ENCODE results near the gene PNPLA8.

DNA sequence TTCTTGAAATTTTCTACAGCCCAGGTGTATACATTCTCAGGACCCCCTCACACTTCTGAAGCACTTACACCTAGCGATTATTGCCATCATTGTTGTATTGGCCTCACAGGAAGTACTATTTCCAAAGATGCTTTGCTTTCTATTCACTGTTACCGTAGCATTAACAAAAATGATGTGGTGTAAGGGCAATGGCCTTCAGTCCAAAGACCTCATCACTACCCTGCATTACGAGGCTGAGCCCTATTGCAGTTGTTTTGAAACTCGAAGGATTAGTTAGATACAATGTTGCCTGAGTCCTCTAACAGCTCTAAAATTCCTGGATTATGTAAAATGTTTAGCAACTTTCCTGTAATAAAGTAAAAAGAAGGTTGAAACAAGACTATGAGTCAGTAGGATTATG lies 72.6 kb downstream of the PNPLA8 start:
- no peak for TF ChIP-seq POLR2A (IDR thresholded peaks at IDR 0.05; ENCODE audit: extremely low read depth, insufficient read length)
- TF ChIP-seq, protein P1, sequence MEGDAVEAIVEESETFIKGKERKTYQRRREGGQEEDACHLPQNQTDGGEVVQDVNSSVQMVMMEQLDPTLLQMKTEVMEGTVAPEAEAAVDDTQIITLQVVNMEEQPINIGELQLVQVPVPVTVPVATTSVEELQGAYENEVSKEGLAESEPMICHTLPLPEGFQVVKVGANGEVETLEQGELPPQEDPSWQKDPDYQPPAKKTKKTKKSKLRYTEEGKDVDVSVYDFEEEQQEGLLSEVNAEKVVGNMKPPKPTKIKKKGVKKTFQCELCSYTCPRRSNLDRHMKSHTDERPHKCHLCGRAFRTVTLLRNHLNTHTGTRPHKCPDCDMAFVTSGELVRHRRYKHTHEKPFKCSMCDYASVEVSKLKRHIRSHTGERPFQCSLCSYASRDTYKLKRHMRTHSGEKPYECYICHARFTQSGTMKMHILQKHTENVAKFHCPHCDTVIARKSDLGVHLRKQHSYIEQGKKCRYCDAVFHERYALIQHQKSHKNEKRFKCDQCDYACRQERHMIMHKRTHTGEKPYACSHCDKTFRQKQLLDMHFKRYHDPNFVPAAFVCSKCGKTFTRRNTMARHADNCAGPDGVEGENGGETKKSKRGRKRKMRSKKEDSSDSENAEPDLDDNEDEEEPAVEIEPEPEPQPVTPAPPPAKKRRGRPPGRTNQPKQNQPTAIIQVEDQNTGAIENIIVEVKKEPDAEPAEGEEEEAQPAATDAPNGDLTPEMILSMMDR (IDR thresholded peaks at IDR 0.05; ENCODE audit: low read depth, low read length), result no peak
